Fibroblast of villous mesenchyme (primary cell): ENCODE results near the gene TEKT2. TPM values are rescaled to one million over a fixed set of nuclear protein-coding genes. Genes with fewer than 3 reads are reported as not detected.

Source experiments
- DNase-seq: peaks from one replicate; pipeline ENCODE4 v3.0.0-alpha.2; 2010; ENCODE audit warnings: low read depth
- H3K4me3 ChIP-seq: 2 replicates; pipeline ENCODE4 v1.5.1; 2011; ENCODE audit warnings: low read depth, mild to moderate bottlenecking, low read length
- total RNA-seq: library from RNA; depleted of rRNA; stranded (reverse); fragments of >200 nt; gene quantifications from 2 replicates; pipeline ENCODE4 v1.2.3, GENCODE V29; 2012
- TF ChIP-seq, protein P1 (sequence below): IDR thresholded peaks from 2 replicates; pipeline ENCODE4 v1.5.1; 2012; ENCODE audit warnings: low read depth, mild to moderate bottlenecking, low read length; ENCODE audit not compliant: insufficient read depth

Gene TEKT2
- total RNA-seq, 1 donor: not detected

DNA sequence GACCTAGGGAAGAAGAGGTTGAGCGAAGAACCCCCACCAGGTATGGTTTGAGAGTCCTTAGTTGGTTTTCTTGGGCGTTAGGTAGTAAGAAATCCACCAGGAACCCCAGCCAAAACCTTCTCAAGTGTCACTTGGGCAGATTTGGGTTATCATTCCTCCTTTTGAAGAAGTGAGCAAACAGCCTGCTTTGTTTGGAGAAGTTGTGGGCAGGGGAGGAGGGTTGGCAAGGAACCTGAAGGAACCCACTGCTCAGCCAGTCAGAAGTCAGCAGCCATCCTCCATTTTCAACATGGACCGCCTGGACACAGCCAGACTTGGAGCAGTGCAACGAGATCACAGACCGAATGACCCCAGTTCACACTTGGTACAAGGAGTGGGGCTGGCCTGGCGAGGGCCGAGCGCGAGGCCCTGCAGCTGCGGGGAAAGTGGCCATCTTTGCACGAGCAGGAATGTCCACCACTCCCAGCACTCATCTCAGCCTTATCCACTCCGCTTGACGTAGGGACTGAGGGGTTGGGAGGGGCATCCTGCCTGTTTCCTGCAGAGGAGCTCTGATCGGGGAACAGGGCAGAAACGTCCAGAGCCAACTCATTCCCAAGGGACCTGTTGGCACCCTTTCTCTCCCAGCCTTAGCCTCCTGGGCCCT is 12.0 kb downstream of the TEKT2 start:
- TF ChIP-seq, protein P1, sequence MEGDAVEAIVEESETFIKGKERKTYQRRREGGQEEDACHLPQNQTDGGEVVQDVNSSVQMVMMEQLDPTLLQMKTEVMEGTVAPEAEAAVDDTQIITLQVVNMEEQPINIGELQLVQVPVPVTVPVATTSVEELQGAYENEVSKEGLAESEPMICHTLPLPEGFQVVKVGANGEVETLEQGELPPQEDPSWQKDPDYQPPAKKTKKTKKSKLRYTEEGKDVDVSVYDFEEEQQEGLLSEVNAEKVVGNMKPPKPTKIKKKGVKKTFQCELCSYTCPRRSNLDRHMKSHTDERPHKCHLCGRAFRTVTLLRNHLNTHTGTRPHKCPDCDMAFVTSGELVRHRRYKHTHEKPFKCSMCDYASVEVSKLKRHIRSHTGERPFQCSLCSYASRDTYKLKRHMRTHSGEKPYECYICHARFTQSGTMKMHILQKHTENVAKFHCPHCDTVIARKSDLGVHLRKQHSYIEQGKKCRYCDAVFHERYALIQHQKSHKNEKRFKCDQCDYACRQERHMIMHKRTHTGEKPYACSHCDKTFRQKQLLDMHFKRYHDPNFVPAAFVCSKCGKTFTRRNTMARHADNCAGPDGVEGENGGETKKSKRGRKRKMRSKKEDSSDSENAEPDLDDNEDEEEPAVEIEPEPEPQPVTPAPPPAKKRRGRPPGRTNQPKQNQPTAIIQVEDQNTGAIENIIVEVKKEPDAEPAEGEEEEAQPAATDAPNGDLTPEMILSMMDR: no peak
- DNase-seq: no peak

GRCh38 chr1:36096500-36097432 is 12.9 kb downstream of the TEKT2 start:
- TF ChIP-seq, protein P1: peak; percentile 24
- no peak for DNase-seq
- no peak overlapping the region for H3K4me3 ChIP-seq

More for the DNA sequence above, 12.0 kb downstream of the TEKT2 start:
- H3K4me3 ChIP-seq: no peak overlapping the region

DNA sequence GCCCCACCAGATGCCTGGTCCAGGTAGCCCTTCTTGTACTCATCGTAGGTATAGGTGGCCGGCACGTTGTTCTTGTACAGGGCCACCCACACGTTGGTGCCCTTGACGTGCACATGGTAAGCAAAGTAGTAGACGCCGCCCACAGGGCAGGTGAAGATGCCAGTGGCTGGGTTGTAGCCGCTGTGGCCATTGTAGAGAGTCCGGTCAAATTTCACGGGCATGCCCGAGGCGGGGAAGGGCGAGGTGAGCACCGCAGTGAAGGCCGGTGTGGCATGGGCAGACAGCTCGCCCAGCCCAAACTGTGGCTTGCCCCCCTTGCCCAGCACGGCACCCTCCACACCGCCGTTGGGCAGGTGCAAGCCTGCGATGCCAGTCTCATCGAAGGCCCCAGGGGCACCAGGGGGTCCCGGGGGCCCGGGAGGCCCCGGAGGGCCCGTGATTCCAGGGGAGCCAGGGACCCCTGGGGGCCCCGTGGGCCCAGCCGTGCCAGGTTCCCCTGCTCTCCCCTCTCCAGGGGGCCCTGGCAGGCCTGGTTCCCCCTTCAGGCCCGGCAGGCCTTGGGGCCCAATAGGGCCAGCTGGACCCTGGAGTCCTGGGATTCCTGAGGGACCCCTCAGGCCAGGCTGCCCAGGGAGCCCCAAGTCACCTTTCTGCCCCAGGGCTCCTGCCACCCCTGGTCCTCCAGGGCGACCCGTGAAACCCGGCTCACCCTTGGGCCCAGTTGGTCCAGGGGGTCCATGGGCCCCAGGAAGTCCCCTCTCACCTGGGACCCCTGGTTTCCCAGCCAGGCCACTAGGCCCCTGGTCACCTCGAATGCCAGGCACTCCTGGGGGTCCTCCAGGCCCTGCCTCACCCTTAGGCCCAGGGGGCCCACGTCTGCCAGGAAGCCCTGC is 14.0 kb downstream of the TEKT2 start:
- TF ChIP-seq, protein P1: no peak
- H3K4me3 ChIP-seq: no peak overlapping the region
- DNase-seq: no peak

- DNase-seq: no peak
- H3K4me3 ChIP-seq: no peak overlapping the region
- TF ChIP-seq, protein P1: no peak
These were observed 14.9 kb downstream of the TEKT2 start for GRCh38 chr1:36098650-36099365.

GRCh38 chr1:36099681-36100341 is 15.9 kb downstream of the TEKT2 start:
- TF ChIP-seq, protein P1: peak; percentile 87
- peak; percentile 71 for DNase-seq
- H3K4me3 ChIP-seq: no peak overlapping the region
